Vagina (tissue), 2 donors: ENCODE results near the gene TADA2B.

Source experiments
- CTCF ChIP-seq, 3 experiments: fragments of 450-650 bp in 2 of 3; fragments of 200-600 bp in 1 of 3; sonication (generic) in 1 of 3; IDR thresholded peaks; one replicate each; pipeline ENCODE4 v1.5.1; 2017 to 2019; ENCODE audit warnings: antibody characterized with exemption in 3 of 3, mild to moderate bottlenecking in 2 of 3, moderate library complexity in 2 of 3
- POLR2A ChIP-seq, 2 donors: fragments of 450-650 bp; IDR thresholded peaks; one replicate each; pipeline ENCODE4 v1.6.1; 2017; ENCODE audit warnings: antibody characterized with exemption in 2 of 2, mild to moderate bottlenecking in 2 of 2, moderate library complexity in 2 of 2

GRCh38 chr4:7007142-7007907 lies 35.8 kb upstream of the TADA2B start:
- TF ChIP-seq CTCF (IDR thresholded peaks at IDR 0.05): no peak
- TF ChIP-seq POLR2A (IDR thresholded peaks at IDR 0.05): no peak
